Measurements from ENCODE around the gene NPL.

The NPL gene

GRCh38 chr1:182839209-182840066 is 49.9 kb downstream of the NPL start, which contains the start of gene DHX9 (continued):
- TF ChIP-seq ZNF138 (tag by site-specific recombination; IDR thresholded peaks at IDR 0.05; ENCODE audit: borderline replicate concordance) (no peak), ZNF140 (tag by site-specific recombination; IDR thresholded peaks at IDR 0.05) (no peak), ZNF558 (tag by site-specific recombination; IDR thresholded peaks at IDR 0.05) (no peak), SP7 (tag by site-specific recombination; IDR thresholded peaks at IDR 0.05) (no peak; the same call in none of the 2 replicates), ZSCAN4 (tag by site-specific recombination; IDR thresholded peaks at IDR 0.05) (no peak), ZNF561 (tag by site-specific recombination; IDR thresholded peaks at IDR 0.05; ENCODE audit: borderline replicate concordance) (peak; percentile 90), ZNF585B (tag by site-specific recombination; IDR thresholded peaks at IDR 0.05) (no peak), ZNF610 (tag by site-specific recombination; IDR thresholded peaks at IDR 0.05; ENCODE audit: borderline replicate concordance) (no peak), ZFP69B (tag by site-specific recombination; IDR thresholded peaks at IDR 0.05) (no peak), ZNF394 (tag by site-specific recombination; IDR thresholded peaks at IDR 0.05; ENCODE audit: borderline replicate concordance) (no peak), ZNF549 (tag by site-specific recombination; IDR thresholded peaks at IDR 0.05) (no peak), ZBTB11 (tag by site-specific recombination; conservative IDR thresholded peaks at IDR 0.05; ENCODE audit: low read depth) (peak; percentile 52; the same call in 1 of the 2 replicates), ZBTB20 (tag by site-specific recombination; IDR thresholded peaks at IDR 0.05) (peak; percentile 21; the same call in 1 of the 2 replicates), ZNF600 (tag by site-specific recombination; IDR thresholded peaks at IDR 0.05) (peak; percentile 82), ZNF114 (tag by site-specific recombination; IDR thresholded peaks at IDR 0.05) (no peak), ZNF211 (tag by site-specific recombination; IDR thresholded peaks at IDR 0.05; ENCODE audit: low read depth) (no peak), ZNF341 (tag by site-specific recombination; IDR thresholded peaks at IDR 0.05; ENCODE audit: low read depth) (peak; percentile 35; the same call in 1 of the 2 replicates), OVOL3 (tag by site-specific recombination; IDR thresholded peaks at IDR 0.05) (0 out of 2 replicates have a peak, but pooled peaks have one; percentile 22), ZBTB6 (tag by site-specific recombination; IDR thresholded peaks at IDR 0.05) (no peak), ZNF16 (tag by site-specific recombination; IDR thresholded peaks at IDR 0.05; ENCODE audit: low read depth) (no peak), ZNF76 (tag by site-specific recombination; IDR thresholded peaks at IDR 0.05; ENCODE audit: borderline replicate concordance, low read depth) (0 out of 2 replicates have a peak, but pooled peaks have one; percentile 32), ZNF274 (IDR thresholded peaks at IDR 0.05; ENCODE audit: low read length) (no peak), ZNF274 (tag by site-specific recombination; IDR thresholded peaks at IDR 0.05; ENCODE audit: borderline replicate concordance) (no peak), ZNF221 (tag by site-specific recombination; IDR thresholded peaks at IDR 0.05; ENCODE audit: borderline replicate concordance) (no peak), OSR2 (tag by site-specific recombination; IDR thresholded peaks at IDR 0.05) (no peak), ZFHX2 (tag by site-specific recombination; conservative IDR thresholded peaks at IDR 0.05) (peak; percentile 74), ZBTB8A (tag by site-specific recombination; IDR thresholded peaks at IDR 0.05) (no peak; the same call in 1 of the 2 replicates), ZBTB48 (tag by site-specific recombination; IDR thresholded peaks at IDR 0.05) (no peak; the same call in 1 of the 2 replicates), ZNF37A (tag by site-specific recombination; IDR thresholded peaks at IDR 0.05) (no peak), HOXC10 (CRISPR knock-in tag; IDR thresholded peaks at IDR 0.05) (no peak), SP2 (tag by site-specific recombination; IDR thresholded peaks at IDR 0.05) (peak; percentile 66), ZNF530 (tag by site-specific recombination; IDR thresholded peaks at IDR 0.05; ENCODE audit: low read depth) (no peak), ZNF624 (tag by site-specific recombination; IDR thresholded peaks at IDR 0.05) (no peak), SETDB1 (IDR thresholded peaks at IDR 0.05; ENCODE audit: insufficient read length, low read length) (no peak)

Measured in HEK293 (cell line).